Thyroid gland (tissue), 4 donors: Measurements from ENCODE around the gene COTL1.

Source experiments
- CTCF ChIP-seq, 6 experiments: fragments of 200-600 bp in 3 of 6; fragments of 450-650 bp in 3 of 6; sonication (generic) in 3 of 6; IDR thresholded peaks; one replicate each; pipeline ENCODE4 v1.5.1; 2016 to 2019; ENCODE audit warnings: antibody characterized with exemption in 6 of 6, mild to moderate bottlenecking in 2 of 6, inconsistent platforms in 1 of 6, moderate library complexity in 1 of 6
- POLR2A ChIP-seq, 2 donors: fragments of 450-650 bp; IDR thresholded peaks; one replicate each; pipeline ENCODE4 v1.6.1; 2017; ENCODE audit warnings: antibody characterized with exemption in 2 of 2, mild to moderate bottlenecking in 2 of 2, moderate library complexity in 1 of 2

GRCh38 chr16:84530590-84530989 is 87.3 kb downstream of the COTL1 start:
- TF ChIP-seq CTCF (IDR thresholded peaks at IDR 0.05) (no peak), POLR2A (IDR thresholded peaks at IDR 0.05) (no peak)
